A673 (cell line): Measurements from ENCODE around the gene ZNF248. TPM values are rescaled to one million over a fixed set of nuclear protein-coding genes. Genes with fewer than 3 reads are reported as not detected.

Experiments used
- BruUV-seq: library from RNA; stranded (reverse); fragments of 400-500 nt; replicated peaks from 2 replicates; lab custom pipeline; 2021; lab: Mats Ljungman, UMichigan
- CTCF ChIA-PET: fragments of 300-600 bp; sonication (Branson Sonifier 250); formaldehyde crosslinking; loops from one replicate; lab custom pipeline; 2022; ENCODE audit warnings: antibody characterized with exemption; lab: Charles Lee
- POLR2A ChIA-PET: fragments of 300-600 bp; sonication (Branson Sonifier 250); formaldehyde crosslinking; loops from one replicate; lab custom pipeline; 2022; ENCODE audit warnings: antibody characterized with exemption; ENCODE audit not compliant: low non-redundant PET; lab: Charles Lee
- DNase-seq: peaks from one replicate; pipeline ENCODE4 v3.0.0-alpha.2; 2015; ENCODE audit warnings: low spot score
- H3K27ac ChIP-seq: fragments of 200-600 bp; sonication (generic); 2 replicates; pipeline ENCODE4 v1.5.1; 2016; ENCODE audit warnings: mixed run types, low read depth, mild to moderate bottlenecking, mixed read lengths, antibody characterized with exemption, low read length; ENCODE audit not compliant: poor library complexity, severe bottlenecking
- H3K27me3 ChIP-seq: fragments of 200-600 bp; sonication (generic); replicated peaks from 2 replicates; pipeline ENCODE4 v1.6.1; 2017; ENCODE audit warnings: mixed run types, low read depth, mild to moderate bottlenecking, mixed read lengths, antibody characterized with exemption, low read length; ENCODE audit not compliant: insufficient read depth, poor library complexity
- H3K36me3 ChIP-seq: fragments of 200-600 bp; sonication (generic); 2 replicates; pipeline ENCODE4 v1.6.1; 2016; ENCODE audit warnings: mixed run types, mild to moderate bottlenecking, mixed read lengths, antibody characterized with exemption, low read length; ENCODE audit not compliant: insufficient read depth, poor library complexity, severe bottlenecking
- H3K4me1 ChIP-seq: fragments of 200-600 bp; sonication (generic); 2 replicates; pipeline ENCODE4 v1.6.1; 2017; ENCODE audit warnings: mixed run types, mild to moderate bottlenecking, mixed read lengths, antibody characterized with exemption, low read length; ENCODE audit not compliant: insufficient read depth, poor library complexity, severe bottlenecking
- H3K4me3 ChIP-seq: fragments of 200-600 bp; sonication (generic); 2 replicates; pipeline ENCODE4 v1.5.1; 2016; ENCODE audit warnings: low read depth, mixed run types, mild to moderate bottlenecking, mixed read lengths, low read length; ENCODE audit not compliant: poor library complexity, severe bottlenecking
- H3K9me3 ChIP-seq: fragments of 200-600 bp; sonication (generic); 2 replicates; pipeline ENCODE4 v1.6.1; 2016; ENCODE audit warnings: mixed run types, low read depth, mild to moderate bottlenecking, mixed read lengths, antibody characterized with exemption, low read length; ENCODE audit not compliant: poor library complexity, severe bottlenecking
- EZH2 ChIP-seq: fragments of 200-600 bp; sonication (generic); IDR thresholded peaks from 2 replicates; pipeline ENCODE4 v1.6.1; 2017; ENCODE audit warnings: borderline replicate concordance, low read depth, mild to moderate bottlenecking, mixed read lengths, antibody characterized with exemption, low read length; ENCODE audit not compliant: poor library complexity, severe bottlenecking
- intact Hi-C: fragments of 100-400 bp; cut with micrococcal nuclease; formaldehyde crosslinking; loops from one replicate; pipeline ENCODE4 v1.10.0; 2022; ENCODE audit not compliant: unreplicated experiment
- total RNA-seq: library from RNA; stranded (reverse); gene quantifications from 2 replicates; pipeline ENCODE4 v1.2.3, GENCODE V29; 2021
- TF ChIP-seq, protein P1 (sequence below): fragments of 300-800, 200-600 bp; sonication (generic); conservative IDR thresholded peaks from 2 replicates; pipeline ENCODE4 v1.5.1; 2017; ENCODE audit warnings: low read depth, mild to moderate bottlenecking, antibody characterized with exemption, low read length, moderate library complexity, mixed read lengths

ZNF248 gene
- total RNA-seq, 1 experiment from 2014 or later = 8.7 TPM

DNA sequence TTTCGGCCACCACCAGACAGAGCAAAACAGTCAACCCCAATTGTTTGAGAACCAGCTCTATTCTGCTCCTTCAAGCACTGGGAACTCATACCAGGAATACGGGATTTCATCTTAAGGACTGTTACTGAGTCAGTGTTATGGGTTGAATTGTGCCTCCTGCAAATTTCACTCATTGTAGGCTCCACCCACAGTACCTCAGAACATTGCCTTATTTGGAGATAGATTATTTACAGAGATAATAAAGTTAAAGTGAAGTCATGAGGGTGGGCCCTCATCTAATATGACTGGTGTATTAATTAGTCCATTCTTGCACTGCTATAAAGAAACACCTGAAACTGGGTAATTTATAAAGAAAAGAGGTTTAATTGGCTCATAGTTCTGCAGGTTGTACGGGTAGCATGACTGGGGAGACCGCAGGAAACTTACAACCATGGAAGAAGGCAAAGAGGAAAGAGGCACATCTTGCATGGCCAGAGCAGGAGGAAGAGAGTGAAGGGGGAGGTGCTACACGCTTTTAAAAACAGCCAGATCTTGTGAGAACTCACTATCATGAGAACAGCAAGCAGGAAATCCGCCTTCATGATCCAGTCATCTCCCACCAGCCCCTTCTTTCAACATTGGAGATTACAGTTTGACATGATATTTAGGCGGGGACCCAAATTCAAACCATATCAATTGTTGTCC, 14.3 kb upstream of the ZNF248 start:
- no peak for DNase-seq
- intact Hi-C loops = no loop called here
- BruUV-seq = no TSS peak
- H3K27ac ChIP-seq = no peak overlapping the region
- H3K4me3 ChIP-seq = no peak overlapping the region
- H3K36me3 ChIP-seq = no peaks in the 10 kb centered on the region
- no peaks in the 10 kb centered on the region for H3K27me3 ChIP-seq
- H3K4me1 ChIP-seq = no peaks in the 10 kb centered on the region
- TF ChIP-seq, protein P1, sequence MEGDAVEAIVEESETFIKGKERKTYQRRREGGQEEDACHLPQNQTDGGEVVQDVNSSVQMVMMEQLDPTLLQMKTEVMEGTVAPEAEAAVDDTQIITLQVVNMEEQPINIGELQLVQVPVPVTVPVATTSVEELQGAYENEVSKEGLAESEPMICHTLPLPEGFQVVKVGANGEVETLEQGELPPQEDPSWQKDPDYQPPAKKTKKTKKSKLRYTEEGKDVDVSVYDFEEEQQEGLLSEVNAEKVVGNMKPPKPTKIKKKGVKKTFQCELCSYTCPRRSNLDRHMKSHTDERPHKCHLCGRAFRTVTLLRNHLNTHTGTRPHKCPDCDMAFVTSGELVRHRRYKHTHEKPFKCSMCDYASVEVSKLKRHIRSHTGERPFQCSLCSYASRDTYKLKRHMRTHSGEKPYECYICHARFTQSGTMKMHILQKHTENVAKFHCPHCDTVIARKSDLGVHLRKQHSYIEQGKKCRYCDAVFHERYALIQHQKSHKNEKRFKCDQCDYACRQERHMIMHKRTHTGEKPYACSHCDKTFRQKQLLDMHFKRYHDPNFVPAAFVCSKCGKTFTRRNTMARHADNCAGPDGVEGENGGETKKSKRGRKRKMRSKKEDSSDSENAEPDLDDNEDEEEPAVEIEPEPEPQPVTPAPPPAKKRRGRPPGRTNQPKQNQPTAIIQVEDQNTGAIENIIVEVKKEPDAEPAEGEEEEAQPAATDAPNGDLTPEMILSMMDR = no peak
- no peak for TF ChIP-seq EZH2
- ChIA-PET POLR2A (no interaction called here), CTCF (no interaction called here)
- H3K9me3 ChIP-seq = no peaks in the 10 kb centered on the region

DNA sequence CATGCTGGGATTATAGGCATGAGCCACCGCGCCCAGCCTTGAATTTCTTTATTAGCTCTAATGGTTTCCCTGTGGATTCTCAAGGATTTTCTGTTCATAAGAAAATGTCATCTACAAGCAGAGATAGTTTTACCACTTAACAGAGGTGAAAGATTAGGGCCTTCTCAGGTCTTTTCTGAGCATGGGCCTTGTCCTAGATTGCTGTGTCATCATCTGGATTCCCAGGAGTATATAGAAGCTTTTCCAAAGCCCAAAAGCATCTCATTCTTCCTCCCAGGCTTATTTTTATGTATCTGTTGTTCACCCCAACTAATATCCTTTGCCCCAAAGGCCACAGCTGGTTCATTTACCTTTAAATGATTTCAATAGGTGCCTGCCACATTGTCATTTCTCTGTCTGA, 13.7 kb upstream of the ZNF248 start:
- CTCF ChIA-PET = no interaction called here

DNA sequence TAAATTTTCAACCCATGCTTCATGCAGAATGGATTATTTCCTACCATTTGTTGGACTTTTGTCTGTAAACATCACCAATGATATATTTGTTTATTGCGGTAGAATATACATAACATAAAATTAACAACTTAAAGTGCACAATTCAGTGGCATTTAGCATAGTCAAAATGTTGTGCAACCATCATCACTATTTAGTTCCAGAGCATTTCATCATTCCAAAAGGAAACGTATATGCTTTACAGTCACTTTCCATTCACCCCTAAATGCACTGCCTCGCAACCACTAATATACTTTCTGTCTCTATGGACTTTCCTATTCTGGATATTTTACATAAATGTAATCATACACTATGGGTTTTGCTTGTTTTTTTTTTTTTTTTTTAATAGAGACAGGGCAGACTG, 11.4 kb upstream of the ZNF248 start:
- intact Hi-C loops = no loop called here
- BruUV-seq = no TSS peak
- Histone ChIP-seq H3K36me3 (no peaks in the 10 kb centered on the region), H3K4me1 (no peaks in the 10 kb centered on the region), H3K4me3 (no peak overlapping the region), H3K27me3 (no peaks in the 10 kb centered on the region), H3K27ac (no peak overlapping the region), H3K9me3 (no peaks in the 10 kb centered on the region)
- no peak for DNase-seq
- POLR2A ChIA-PET = no interaction called here
- CTCF ChIA-PET = no interaction called here
- TF ChIP-seq EZH2 = no peak
- TF ChIP-seq, protein P1 = no peak

More for the DNA sequence above, 13.7 kb upstream of the ZNF248 start:
- Histone ChIP-seq H3K4me1 (no peaks in the 10 kb centered on the region), H3K9me3 (no peaks in the 10 kb centered on the region), H3K4me3 (no peak overlapping the region), H3K36me3 (no peaks in the 10 kb centered on the region), H3K27ac (no peak overlapping the region), H3K27me3 (no peaks in the 10 kb centered on the region)
- no TSS peak for BruUV-seq
- TF ChIP-seq EZH2 = no peak
- TF ChIP-seq, protein P1 = no peak
- intact Hi-C loops = no loop called here
- POLR2A ChIA-PET = no interaction called here
- no peak for DNase-seq
